Measurements from ENCODE around the gene NPBWR2.

The NPBWR2 gene

DNA sequence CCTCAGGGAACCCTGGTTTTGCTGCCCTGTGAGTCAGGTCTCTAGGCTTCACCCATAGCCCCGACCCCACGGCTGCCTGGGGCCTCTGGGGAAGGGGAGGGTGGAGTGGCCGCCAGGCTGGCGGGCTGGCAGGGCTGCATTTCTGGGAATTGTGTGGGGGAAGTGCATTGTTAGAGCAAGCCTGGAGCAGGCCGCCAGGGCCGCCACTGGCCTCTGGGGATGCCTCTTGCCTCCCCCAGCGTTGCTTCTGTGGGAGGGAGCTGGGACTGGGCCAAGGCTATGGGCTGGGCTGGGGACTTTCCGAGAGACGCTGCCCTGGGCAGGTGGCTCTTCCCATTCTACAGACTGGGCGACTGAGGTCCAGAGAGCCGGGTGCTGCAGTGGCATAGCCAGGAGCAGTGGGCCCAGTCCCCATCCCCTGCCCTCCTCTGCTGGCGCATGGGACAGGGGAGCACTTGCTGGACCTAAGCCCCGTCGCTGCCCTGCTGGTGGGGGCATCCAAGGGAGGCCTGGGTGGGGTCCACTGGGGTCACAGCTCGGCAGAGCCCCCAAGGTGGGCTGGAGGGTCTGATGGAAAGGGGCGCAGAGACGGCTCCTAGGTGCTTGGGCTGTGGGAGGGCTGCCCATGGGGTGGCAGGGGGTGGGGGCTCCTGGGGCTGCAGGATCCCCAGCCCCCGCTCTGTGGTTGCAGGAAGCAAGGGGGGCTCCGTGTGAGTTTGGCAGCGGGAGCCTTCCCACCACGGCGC, 51.3 kb downstream of the NPBWR2 start:
- DNase-seq: no peak

- DNase-seq: no peak
These were observed 51.9 kb downstream of the NPBWR2 start for GRCh38 chr20:64055396-64055892.

GRCh38 chr20:64053841-64054661, 53.3 kb downstream of the NPBWR2 start:
- no peak for DNase-seq

Data from SIG-M5 (cell line).